Stomach smooth muscle (tissue), 2 donors: Measurements from ENCODE around the gene TCF12.
"Not testable (repeated sequence)": the region's sequence is repeated elsewhere in the genome, so short reads cannot be mapped to it uniquely, and the experiment has no call there.

Source experiments
- H3K27ac ChIP-seq: one replicate; pipeline ENCODE4 v1.7.0; 2013; ENCODE audit warnings: mild to moderate bottlenecking, low read length, inconsistent platforms
- H3K27me3 ChIP-seq, 2 donors: one replicate each; pipeline ENCODE4 v1.7.0; 2013; ENCODE audit warnings: low read length in 2 of 2; ENCODE audit not compliant: insufficient read depth in 2 of 2, control insufficient read depth in 1 of 2
- H3K36me3 ChIP-seq, 2 donors: one replicate each; pipeline ENCODE4 v1.7.0; 2013; ENCODE audit warnings: low read length in 2 of 2; ENCODE audit not compliant: control insufficient read depth in 2 of 2, insufficient read depth in 2 of 2
- H3K4me1 ChIP-seq: one replicate; pipeline ENCODE4 v1.7.0; 2013; ENCODE audit warnings: low read length; ENCODE audit not compliant: control insufficient read depth, insufficient read depth
- H3K4me3 ChIP-seq, 2 donors: one replicate each; pipeline ENCODE4 v1.7.0; 2013; ENCODE audit warnings: low read length in 2 of 2
- H3K9ac ChIP-seq, 2 donors: one replicate each; pipeline ENCODE4 v1.7.0; 2013; ENCODE audit warnings: low read length in 2 of 2, mild to moderate bottlenecking in 1 of 2
- H3K9me3 ChIP-seq, 2 donors: one replicate each; pipeline ENCODE4 v1.7.0; 2013; ENCODE audit warnings: low read length in 2 of 2; ENCODE audit not compliant: control insufficient read depth in 2 of 2
- donor health status: healthy.
- donor health status: Pancreatic carcinoma.

Gene TCF12

DNA sequence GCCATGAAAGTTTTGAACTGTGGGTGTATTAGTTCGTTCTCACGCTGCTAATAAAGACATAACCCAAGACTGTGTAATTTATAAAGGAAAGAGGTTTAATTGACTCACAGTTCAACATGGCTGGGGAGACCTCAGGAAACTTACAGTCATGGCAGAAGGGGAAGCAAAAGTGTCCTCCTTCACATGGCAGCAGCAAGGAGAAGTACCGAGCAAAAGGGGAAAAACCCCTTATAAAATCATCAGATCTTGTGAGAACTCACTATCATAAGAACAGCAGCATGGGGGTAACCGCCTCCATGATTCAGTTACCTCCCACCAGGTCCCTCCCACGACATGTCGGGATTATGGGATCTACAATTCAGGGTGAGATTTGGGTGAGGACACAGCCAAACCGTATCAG, 245.8 kb downstream of the TCF12 start:
- H3K4me3 ChIP-seq, H3K9me3 ChIP-seq, H3K4me1 ChIP-seq, H3K27ac ChIP-seq, H3K27me3 ChIP-seq, H3K36me3 ChIP-seq, H3K9ac ChIP-seq: not testable (repeated sequence)

DNA sequence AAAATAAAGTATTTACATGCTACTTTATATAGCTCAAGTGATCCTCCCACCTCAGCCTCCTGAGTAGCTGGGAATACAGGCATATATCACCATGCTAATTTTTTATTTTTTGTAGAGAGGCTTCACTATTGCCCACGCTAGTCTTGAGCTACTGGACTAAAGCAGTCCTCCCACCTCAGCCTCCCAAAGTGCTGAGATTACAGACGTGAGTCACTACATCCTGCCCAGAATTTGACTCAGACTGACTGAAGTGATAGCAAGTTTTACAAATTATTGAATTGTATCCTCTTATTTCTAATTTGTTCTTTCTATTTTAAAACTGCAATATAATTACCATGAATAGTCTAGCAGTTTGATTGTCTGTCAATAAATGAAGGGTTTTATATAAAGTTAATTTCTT, 247.5 kb downstream of the TCF12 start:
- H3K27ac ChIP-seq: no peak overlapping the region
- no peaks in the 10 kb centered on the region for H3K9me3 ChIP-seq
- no peaks in the 10 kb centered on the region for H3K27me3 ChIP-seq
- H3K4me1 ChIP-seq: no peaks in the 10 kb centered on the region
- H3K9ac ChIP-seq: no peak overlapping the region
- peaks cover 2 to 5% of the 10 kb centered on the region in 2 donors for H3K36me3 ChIP-seq
- no peak overlapping the region for H3K4me3 ChIP-seq

DNA sequence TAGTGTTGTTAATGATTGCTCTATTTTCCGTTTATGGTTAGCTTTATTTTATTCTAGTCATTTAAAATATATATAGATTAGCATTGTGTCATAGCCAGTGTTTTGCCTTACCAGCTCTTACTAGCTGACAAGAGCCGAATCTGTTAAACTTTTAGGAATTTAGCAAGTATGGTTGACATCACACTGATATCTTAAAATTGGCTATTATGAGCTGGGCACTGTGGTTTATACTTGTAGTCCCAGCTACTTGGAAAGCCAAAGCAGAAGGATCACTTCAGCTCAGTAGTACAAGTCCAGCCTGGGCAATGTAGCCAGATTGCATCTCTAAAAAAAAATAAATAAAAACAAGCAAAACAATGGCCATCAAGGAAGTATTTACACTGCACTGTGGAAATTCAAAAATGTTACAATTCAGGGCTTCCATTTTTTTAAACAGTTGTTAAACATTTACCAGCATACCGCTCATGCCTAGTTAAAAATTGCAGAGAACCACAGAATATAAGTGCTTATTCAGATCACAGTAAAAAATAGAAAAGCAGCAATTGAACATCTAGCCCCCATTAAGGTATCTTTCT, 249.5 kb downstream of the TCF12 start:
- Histone ChIP-seq H3K27ac (no peak overlapping the region), H3K4me3 (no peak overlapping the region), H3K27me3 (no peaks in the 10 kb centered on the region), H3K9ac (no peak overlapping the region), H3K9me3 (no peaks in the 10 kb centered on the region), H3K4me1 (no peaks in the 10 kb centered on the region), H3K36me3 (peaks cover 2 to 5% of the 10 kb centered on the region in 2 donors)

DNA sequence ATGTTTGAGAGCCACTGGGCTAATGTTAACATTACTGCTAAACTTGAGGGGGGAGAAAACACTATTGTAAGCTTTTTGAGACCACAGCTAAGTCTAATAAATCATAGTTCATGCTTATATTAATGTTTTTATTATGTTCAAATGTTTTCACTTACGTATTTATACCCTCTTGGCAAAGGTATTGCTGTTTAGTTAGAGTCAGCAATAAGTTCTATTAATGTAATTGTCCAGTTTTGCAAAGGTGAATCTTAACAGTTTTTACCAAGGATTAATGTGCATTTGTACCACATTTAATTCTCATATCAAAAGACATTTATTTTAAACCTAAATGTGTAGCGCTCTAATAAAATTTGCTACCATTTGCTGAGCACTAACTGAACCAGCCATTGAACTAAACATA, 251.2 kb downstream of the TCF12 start:
- no peaks in the 10 kb centered on the region for H3K27me3 ChIP-seq
- H3K4me1 ChIP-seq: no peaks in the 10 kb centered on the region
- peaks cover 2 to 5% of the 10 kb centered on the region in 2 donors for H3K36me3 ChIP-seq
- no peak overlapping the region for H3K9ac ChIP-seq
- no peak overlapping the region for H3K4me3 ChIP-seq
- H3K27ac ChIP-seq: no peak overlapping the region
- no peaks in the 10 kb centered on the region for H3K9me3 ChIP-seq

DNA sequence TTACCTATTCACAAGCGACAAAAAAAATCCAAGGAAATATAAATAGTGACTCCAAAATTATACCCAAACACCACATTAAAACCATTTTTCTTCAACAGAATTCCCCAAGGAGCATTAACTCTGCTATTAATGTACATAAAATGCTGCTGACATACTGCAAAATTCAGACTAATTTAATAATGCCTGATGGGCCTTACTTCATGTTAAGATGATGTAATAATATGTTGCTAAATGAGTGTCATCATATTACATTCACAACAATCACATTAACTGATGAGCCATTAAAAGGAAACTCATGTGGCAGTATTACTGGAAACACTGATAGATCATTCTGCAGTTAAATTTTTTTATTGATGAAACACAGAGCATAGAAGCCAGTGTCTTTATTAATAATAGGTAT, 253.0 kb downstream of the TCF12 start:
- H3K36me3 ChIP-seq: peaks cover 2 to 5% of the 10 kb centered on the region in 2 donors
- H3K9ac ChIP-seq: no peak overlapping the region
- H3K27me3 ChIP-seq: no peaks in the 10 kb centered on the region
- H3K27ac ChIP-seq: no peak overlapping the region
- no peaks in the 10 kb centered on the region for H3K9me3 ChIP-seq
- no peak overlapping the region for H3K4me3 ChIP-seq
- no peaks in the 10 kb centered on the region for H3K4me1 ChIP-seq

DNA sequence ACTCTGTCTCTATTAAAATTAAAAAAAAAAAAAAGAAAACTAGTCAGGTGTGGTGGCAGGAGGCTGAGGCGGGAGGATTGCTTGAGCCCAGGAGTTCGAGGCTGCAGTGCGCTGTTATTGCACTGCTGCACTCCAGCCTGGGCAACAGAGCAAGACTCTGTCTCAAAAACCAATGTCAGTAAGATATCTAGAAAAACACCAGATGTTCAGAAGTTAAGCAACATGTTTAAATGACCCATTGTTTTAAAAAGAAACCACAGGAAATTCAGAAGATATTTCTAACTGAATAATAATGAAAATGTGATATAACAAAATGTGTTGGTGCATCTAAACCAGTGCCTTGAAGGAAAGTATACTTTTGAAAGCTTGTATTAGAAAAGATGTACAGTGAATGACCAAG, 254.5 kb downstream of the TCF12 start:
- Histone ChIP-seq H3K36me3 (no peaks in the 10 kb centered on the region), H3K4me1 (no peaks in the 10 kb centered on the region), H3K9ac (no peak overlapping the region), H3K27me3 (no peaks in the 10 kb centered on the region), H3K4me3 (no peak overlapping the region), H3K27ac (no peak overlapping the region), H3K9me3 (no peaks in the 10 kb centered on the region)

DNA sequence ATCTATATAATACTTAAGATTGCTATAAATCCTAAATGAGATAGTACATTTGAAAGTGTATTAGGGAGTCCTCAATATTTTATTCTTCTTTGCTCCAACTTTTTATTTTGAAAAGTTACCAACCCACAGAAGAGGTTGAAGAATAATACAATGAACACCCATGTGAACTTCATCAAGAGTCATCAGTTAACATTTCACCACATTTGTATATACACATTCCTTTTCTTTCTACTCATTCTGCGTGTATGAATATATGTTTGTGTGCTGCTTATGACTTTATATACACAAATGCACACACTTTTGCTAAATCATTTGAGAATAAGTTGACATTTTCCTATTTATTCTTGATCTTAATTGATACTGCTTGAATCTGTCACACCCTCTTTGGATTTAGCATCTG, 264.6 kb downstream of the TCF12 start:
- H3K9me3 ChIP-seq: no peaks in the 10 kb centered on the region
- no peak overlapping the region for H3K27ac ChIP-seq
- H3K4me1 ChIP-seq: no peaks in the 10 kb centered on the region
- no peak overlapping the region for H3K4me3 ChIP-seq
- H3K36me3 ChIP-seq: no peaks in the 10 kb centered on the region
- H3K9ac ChIP-seq: no peak overlapping the region
- no peaks in the 10 kb centered on the region for H3K27me3 ChIP-seq

DNA sequence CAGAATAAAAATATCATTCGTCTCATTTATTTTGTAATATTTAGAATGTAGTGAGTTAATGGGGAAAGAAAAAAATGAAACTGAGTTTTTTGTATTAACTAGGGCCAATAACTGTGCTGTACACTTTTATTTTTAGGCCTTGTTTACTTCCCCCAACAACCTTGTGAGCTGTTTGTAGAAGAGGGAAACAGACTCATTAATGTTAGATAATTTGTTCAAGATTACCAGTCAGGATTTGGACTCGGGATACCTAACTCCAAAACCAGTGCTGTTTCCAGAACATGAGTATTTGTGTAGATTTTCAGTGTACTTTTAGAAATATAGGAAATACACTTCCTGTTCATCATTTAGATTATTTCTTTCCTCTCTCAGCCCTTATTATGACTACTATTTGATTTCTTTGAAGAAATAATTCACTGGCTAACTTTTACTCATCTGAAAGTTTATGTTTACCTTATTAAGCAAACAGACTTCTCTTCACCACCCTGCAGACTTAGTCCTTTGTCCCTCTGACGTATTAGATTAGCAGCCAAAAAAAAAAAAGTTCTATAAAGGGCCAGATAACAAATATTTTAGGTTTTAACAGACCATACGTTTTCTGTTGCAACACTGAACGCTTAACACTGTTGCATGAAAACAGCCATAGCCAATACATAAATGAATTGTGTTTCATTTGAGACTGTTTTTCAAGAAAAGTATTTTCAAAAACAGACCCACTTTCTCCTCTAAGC, 265.3 kb downstream of the TCF12 start:
- Histone ChIP-seq H3K9ac (no peak overlapping the region), H3K27ac (no peak overlapping the region), H3K9me3 (no peaks in the 10 kb centered on the region), H3K4me3 (no peak overlapping the region), H3K27me3 (no peaks in the 10 kb centered on the region), H3K36me3 (no peaks in the 10 kb centered on the region), H3K4me1 (no peaks in the 10 kb centered on the region)

DNA sequence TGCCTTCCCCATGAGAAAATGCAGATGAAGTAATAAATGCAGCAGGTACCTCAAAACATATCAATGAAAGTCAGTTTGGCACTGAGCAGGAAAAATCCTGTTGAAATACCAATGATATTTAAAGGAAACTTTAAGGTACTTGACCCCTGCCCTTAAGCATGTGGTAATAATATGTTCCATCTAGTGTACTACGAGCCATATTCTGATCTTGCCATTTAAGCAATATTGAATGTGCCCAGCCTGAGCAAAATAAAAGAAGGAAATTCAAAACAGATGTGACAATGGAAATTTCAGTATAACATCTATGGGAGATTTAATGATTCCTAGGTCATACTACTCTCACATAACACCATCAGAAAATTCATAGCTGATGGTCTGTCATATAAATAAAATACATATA, 266.1 kb downstream of the TCF12 start:
- Histone ChIP-seq H3K27me3 (no peaks in the 10 kb centered on the region), H3K9me3 (no peaks in the 10 kb centered on the region), H3K36me3 (no peaks in the 10 kb centered on the region), H3K4me3 (no peak overlapping the region), H3K27ac (no peak overlapping the region), H3K4me1 (no peaks in the 10 kb centered on the region), H3K9ac (no peak overlapping the region)

DNA sequence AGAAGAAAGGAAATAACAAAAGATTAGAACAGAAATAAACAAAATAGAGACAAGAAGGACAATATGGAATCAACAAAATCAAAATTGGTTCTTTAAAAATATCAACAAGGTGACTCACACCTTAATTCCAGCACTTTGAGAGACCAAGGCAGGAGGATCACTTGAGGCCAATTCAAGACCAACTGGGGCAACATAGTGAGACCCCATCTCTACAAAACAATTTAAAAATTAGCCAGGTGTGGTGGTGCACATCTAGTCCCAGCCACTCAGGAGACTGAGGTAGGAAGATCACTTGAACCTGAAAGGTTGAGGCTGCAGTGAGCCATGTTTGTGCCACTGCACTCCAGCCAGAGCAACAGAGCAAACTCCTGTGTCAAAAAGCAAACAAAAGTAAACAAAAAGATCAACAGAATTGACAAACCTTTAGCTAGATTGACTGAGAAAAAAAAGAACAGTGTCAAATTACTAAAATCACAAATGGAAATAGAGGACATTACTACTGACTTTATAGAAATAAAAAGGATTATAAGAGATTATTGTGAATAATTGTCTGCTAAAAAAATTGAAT, 267.1 kb downstream of the TCF12 start:
- H3K27ac ChIP-seq: no peak overlapping the region
- no peaks in the 10 kb centered on the region for H3K27me3 ChIP-seq
- no peak overlapping the region for H3K4me3 ChIP-seq

DNA sequence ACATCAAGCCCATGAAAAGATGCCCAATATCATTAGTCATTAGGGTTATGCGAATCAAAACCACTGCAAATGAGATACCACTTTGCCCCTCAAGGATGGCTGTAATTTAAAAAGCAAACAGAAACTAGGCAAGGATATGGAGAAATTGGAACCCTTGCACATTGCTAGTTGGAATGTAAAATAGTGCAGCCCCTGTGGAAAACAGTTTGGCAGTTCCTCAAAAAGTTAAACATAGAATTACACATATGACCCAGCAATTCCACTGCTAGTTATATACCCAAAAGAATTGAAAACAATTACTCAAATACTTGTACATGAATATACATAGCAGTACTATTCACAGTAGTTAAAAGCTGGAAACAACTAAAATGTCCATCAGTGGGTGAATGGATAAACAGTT, 271.0 kb downstream of the TCF12 start:
- H3K36me3 ChIP-seq: peaks cover 0 to 10% of the 10 kb centered on the region in 2 donors
- no peak overlapping the region for H3K9ac ChIP-seq
- H3K4me1 ChIP-seq: no peaks in the 10 kb centered on the region
- no peaks in the 10 kb centered on the region for H3K27me3 ChIP-seq
- no peak overlapping the region for H3K27ac ChIP-seq
- no peaks in the 10 kb centered on the region for H3K9me3 ChIP-seq
- H3K4me3 ChIP-seq: no peak overlapping the region

More for the DNA sequence above, 267.1 kb downstream of the TCF12 start:
- no peaks in the 10 kb centered on the region for H3K9me3 ChIP-seq
- H3K4me1 ChIP-seq: no peaks in the 10 kb centered on the region
- H3K9ac ChIP-seq: no peak overlapping the region
- no peaks in the 10 kb centered on the region for H3K36me3 ChIP-seq
